Measurements from ENCODE around the gene MLN. TPM values are rescaled to one million over a fixed set of nuclear protein-coding genes. Genes with fewer than 3 reads are reported as not detected.

Gene MLN
- total RNA-seq, 4 donors from 2014 or later: not detected

GRCh38 chr6:33776764-33777163 is 27.0 kb downstream of the MLN start:
- no peak for TF ChIP-seq POLR2A (IDR thresholded peaks at IDR 0.05)
- no peak for TF ChIP-seq CTCF (IDR thresholded peaks at IDR 0.05)
- no peak for DNase-seq (ENCODE audit: low spot score in 2 of 2)
- WGBS, 2 donors: 89 to 91% methylated on average over 13 of the region's 13 CpGs
- intact Hi-C loops (cut with DNase I; ENCODE audit: low total_unique reads): loop anchor here (10.0 kb wide), 1 partner anchor 378 kb away; no protein-coding TSS in a partner anchor
- H3K4me3 ChIP-seq (ENCODE audit: low read depth, poor library complexity, severe bottlenecking): no peak overlapping the region

GRCh38 chr6:33776186-33776585 is 27.6 kb downstream of the MLN start:
- WGBS, 2 donors: 92 to 94% methylated on average over 4 of the region's 4 CpGs
- TF ChIP-seq CTCF (IDR thresholded peaks at IDR 0.05): no peak
- TF ChIP-seq POLR2A (IDR thresholded peaks at IDR 0.05): no peak
- H3K4me3 ChIP-seq (ENCODE audit: low read depth, poor library complexity, severe bottlenecking): no peak overlapping the region
- intact Hi-C loops (cut with DNase I; ENCODE audit: low total_unique reads): loop anchor here (10.0 kb wide), 1 partner anchor 379 kb away; no protein-coding TSS in a partner anchor
- DNase-seq (ENCODE audit: low spot score in 2 of 2): no peak

GRCh38 chr6:33774774-33775173 is 29.0 kb downstream of the MLN start:
- intact Hi-C loops (cut with DNase I; ENCODE audit: low total_unique reads): loop anchor here (10.0 kb wide), 1 partner anchor 380 kb away; no protein-coding TSS in a partner anchor
- H3K4me3 ChIP-seq (ENCODE audit: low read depth, poor library complexity, severe bottlenecking): no peak overlapping the region
- 94% methylated on average over 3 of the region's 3 CpGs for whole genome bisulfite sequencing, 2 donors

GRCh38 chr6:33772902-33773472 is 30.8 kb downstream of the MLN start:
- TF ChIP-seq CTCF (IDR thresholded peaks at IDR 0.05) (no peak), POLR2A (IDR thresholded peaks at IDR 0.05) (no peak)
- H3K4me3 ChIP-seq (ENCODE audit: low read depth, poor library complexity, severe bottlenecking): no peak overlapping the region
- no peak for DNase-seq (ENCODE audit: low spot score in 2 of 2)
- WGBS, 2 donors: 44 to 59% methylated on average over 6 of the region's 6 CpGs
- intact Hi-C loops (cut with DNase I; ENCODE audit: low total_unique reads): loop anchor here (10.0 kb wide), 1 partner anchor 382 kb away; no protein-coding TSS in a partner anchor

More at GRCh38 chr6:33774774-33775173, 29.0 kb downstream of the MLN start:
- TF ChIP-seq CTCF (IDR thresholded peaks at IDR 0.05): no peak
- TF ChIP-seq POLR2A (IDR thresholded peaks at IDR 0.05): no peak
- DNase-seq (ENCODE audit: low spot score in 2 of 2): no peak

GRCh38 chr6:33772082-33772830 is 31.5 kb downstream of the MLN start:
- 60 to 67% methylated on average over 23 to 24 of the region's 24 CpGs for WGBS, 2 donors
- no peak for TF ChIP-seq POLR2A (IDR thresholded peaks at IDR 0.05)
- no peak for TF ChIP-seq CTCF (IDR thresholded peaks at IDR 0.05)
- H3K4me3 ChIP-seq (ENCODE audit: low read depth, poor library complexity, severe bottlenecking): no peak overlapping the region
- intact Hi-C loops (cut with DNase I; ENCODE audit: low total_unique reads): loop anchor here (10.0 kb wide), 1 partner anchor 383 kb away; no protein-coding TSS in a partner anchor
- no peak for DNase-seq (ENCODE audit: low spot score in 2 of 2)
